ENCODE data around the gene AAMP.
A peak's percentile ranks its signal among the peaks of the same experiment; 100 is the strongest.

The AAMP gene

DNA sequence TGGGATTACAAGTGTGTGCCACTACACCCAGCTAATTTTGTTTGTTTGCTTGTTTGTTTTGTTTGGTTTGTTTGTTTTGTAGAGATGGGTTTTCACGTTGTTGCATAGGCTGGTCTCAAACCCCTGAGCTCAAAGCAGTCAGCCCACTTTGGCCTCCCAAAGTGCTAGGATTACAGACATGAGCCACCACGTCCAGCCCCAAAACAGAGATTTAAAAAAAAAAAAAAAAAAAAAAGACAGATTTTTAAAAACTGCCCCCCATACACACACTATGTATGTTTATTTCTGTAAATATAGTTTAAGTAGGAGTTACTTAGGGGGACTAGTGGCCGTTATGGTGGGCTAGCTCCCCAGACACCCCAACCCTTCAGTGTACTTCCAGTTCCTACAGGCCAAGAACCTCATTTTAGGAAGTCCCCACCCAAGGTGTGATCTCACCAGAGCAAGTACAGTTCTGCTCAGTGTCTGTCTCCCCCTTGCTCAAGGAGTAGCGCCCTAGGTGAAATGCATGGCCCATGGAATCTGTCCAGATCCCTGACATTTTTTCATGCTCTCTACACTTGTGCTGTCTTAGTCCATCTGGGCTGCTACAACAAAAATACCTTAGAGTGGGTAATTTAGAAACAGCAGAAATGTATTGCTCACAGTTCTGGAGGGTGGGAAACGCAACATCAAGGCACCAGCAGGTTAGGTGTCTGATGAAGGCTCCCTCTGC, 23.9 kb upstream of the AAMP start:
- DNase-seq = no peak

DNA sequence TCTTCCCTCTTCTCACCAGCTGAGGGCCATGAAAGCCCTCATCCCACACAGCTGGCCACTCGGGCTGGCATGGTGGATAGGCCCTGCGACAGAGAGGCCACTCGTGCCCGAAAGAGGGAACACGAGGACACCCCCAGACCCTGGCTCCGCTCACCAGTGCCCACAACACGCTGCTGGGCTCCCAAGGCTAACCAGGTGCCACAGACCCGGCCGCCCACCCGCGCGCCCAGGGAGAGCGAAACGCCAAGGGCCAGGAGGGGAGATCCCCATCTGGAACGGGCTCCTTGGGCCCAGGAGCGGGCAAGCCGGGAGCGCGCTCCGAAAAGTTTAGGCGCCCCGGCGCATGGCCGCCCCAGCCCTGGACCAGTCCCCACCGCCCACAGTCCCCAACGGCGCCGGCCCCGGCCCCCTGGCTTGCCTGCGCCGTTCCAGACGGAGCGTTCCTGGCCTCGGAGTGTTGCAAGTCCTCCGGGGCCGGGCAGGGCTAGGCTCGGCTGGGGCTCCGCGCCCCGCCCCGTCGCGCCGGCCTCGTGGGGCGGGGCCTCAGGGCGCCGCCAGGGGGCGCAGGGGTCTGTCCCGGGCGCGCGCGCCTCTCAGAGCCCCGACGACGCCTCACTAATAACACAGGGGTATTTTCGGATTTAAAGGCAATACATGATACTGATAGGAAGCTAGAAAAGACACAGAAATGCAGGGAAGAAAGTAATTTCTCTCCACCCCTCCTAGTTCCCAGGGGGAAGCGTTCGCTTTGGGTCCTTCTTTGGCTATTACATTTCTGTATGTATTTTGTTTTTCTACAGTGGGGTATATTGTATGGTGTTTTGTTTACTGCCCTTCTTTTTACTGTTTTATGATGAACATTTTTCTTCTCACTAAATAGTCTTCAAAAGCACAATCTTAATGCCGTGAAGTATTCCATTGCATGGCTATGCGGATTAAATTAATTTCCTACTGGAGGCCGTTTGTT, 22.4 kb upstream of the AAMP start, which contains the start of gene TMBIM1:
Gene TMBIM1 (minus strand): TSS at position 456 of the 967 bp plus-strand sequence. CDS start 10,362 bp downstream, outside the sequence.
- DNase-seq = peak; percentile 22

- DNase-seq = no peak
Measured at GRCh38 chr2:218291318-218292047, 21.5 kb upstream of the AAMP start.

GRCh38 chr2:218290316-218291261, 20.7 kb upstream of the AAMP start:
- no peak for DNase-seq

DNA sequence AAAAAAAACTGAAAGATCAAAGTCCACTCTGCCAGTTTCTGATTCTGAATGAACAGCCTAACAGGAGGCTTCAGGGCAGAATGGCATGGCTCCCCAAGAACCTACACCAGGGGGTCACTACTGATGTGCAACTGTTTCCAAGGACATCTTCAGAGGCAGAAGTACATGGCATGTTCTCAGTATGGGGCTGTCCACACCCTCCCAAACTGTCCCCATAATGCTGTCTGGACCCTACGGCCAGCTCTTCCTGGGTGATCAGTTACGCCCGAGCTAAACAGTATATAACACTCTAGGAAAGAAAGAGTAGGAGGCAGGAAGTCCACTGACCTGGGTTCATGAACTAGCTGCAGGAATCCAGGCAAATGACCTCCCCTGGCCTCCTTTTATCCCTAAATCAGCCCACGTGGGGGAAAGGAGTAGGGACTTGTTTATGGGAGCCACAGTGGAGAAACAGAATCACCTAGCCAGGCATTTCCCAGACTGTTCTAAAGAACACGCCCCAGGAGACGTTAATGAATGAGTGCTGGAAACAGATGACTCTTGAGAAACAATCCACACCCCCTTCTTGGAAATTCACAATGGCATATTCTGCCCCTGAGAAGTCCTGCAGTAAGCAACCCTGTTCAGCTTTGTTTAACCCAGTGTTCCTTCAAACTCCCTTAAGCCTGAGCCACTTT, 19.8 kb upstream of the AAMP start:
- no peak for DNase-seq

DNA sequence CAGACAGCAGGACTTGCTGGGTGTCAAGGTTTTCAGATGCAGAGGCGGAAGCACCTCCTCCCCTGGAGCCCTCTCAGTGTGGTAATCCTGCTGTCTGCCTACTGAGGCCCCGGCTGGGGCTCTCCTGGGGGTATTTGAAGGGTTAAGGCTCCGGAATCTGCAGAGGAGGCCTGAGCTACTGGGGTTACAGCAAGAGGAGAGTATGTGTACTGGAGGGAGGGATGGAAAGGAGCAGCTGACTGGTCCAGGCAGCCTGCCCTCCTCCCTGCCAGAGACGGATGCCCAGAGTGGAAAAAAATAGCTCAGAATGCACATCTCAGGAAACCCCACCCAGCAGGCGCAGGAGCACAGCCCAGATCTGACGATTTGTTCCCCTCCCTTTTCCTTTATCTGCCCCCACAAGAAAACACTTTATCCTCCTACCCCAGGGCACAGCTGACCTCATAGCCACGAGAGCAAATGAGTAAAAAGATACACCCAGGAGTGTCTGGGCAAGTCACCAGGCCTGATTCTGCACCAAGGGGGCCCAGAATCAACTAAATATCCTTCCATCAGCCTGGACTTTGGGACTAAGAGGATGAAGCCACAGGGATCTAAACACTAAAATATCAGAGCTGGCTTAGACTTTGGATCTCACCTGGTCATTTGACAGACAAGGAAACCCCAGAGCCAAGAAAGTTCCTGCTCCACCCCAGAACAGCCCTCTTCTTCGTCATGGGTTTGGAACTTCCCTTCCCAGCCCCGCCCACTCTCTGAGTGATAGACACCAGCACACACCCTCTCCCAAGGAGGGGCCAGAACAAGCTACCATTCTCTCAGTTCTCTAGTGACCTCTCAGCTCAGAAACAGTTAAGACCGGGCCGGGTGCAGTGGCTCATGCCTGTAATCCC, 16.9 kb upstream of the AAMP start:
- DNase-seq = no peak

DNA sequence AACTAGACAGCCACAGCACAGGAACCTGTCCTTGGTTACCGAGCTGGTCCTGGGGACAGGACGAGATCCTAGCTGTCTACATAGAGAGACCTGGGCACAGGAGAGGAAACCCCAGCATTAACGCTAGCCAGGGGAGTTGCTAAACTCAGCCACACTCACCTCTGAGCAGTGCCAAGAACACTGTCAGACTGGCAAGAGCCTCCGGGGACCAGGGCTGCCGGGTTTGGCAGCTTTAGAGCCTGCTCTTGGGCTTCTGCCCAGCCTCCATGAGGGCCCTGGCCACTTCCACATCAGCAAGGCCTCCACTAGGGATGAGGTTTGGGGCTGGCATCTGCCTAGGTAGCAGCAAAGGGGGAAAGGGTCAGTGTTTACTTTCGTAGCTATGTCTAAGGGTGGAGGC, 15.7 kb upstream of the AAMP start:
- no peak for DNase-seq

- no peak for DNase-seq
Measured at GRCh38 chr2:218284106-218284811, 14.3 kb upstream of the AAMP start.

DNA sequence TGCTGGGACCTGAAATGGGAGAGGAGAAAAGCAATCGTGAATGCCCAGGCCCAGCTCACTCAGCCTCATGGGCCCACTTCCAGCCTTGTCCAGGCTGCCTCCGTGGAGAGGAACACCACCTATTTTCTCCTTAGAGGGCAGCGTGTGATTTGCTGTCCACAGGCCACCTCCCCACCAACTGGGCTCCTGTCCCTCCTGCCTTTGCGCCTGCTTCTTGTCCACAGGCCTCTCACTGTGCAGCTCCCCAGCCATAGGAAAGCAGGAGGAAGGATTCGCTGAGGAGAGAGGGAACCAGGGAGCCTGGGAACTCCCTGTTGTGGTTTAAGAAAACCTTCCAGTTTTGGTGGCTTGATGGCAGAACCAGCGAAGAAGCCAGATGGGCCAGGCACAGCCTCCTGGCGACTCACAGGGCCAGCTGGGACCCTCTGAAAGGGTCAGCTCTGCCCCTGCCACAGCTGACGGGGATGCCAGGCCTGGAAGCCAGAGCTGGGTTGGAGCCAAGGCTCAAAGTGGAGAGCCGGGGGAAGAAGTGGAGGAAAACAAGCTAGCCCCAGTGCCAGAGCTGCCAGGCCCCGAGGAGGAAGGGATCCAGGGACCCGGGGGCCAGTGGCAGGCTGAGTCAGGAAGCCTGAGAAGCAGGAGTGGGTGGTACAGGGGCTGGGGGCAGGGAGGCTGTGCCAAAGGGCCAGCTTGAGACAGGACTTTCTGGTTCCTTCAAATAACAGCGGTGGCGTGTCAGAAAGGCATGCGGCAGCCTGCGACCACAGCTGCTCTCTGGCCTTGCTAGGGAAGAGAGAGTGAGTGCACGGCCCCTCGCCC, 12.4 kb upstream of the AAMP start:
- DNase-seq = no peak

DNA sequence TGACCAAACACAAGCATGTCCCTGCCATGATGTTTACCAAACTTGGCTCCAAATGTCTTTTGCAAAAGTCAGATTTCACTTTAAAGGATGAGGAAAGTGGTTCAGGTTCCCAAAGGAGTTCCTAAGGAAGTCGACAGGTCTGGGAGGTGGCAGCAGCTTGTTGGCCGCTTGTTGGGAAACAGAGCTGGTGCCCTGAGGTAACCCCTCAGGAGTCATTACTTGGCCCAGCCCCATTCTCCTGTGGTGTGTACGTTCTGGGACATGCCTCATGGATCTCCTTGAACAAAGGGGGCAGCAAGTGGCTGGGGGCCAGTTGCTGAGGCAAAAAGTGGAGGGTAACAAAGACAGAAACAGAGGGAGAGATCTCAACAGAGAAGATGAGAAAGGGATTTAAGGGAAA, 11.5 kb upstream of the AAMP start:
- DNase-seq = no peak

- no peak for DNase-seq
Measured at GRCh38 chr2:218280260-218280870, 10.4 kb upstream of the AAMP start.

GRCh38 chr2:218278531-218279360, 8.8 kb upstream of the AAMP start:
- DNase-seq = no peak

DNA sequence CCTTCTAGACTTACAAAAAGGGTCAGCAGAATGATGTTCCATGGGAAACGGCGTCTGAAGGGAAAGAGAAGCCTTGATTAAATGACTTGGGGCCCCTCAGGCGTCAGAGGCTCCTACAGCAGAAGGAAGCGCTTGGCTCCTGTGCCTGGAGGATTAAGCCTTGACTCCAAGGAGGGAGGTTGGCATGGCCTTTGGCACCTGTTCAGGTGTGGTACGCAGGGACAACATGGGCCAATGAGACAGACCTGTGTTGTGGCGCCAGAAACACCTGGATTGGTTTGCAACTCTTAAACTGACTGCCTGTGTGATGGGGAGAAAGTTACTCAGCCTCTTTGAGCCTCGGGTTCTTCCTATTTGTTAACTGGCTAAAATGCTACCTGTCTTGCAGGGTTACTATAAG, 8.0 kb upstream of the AAMP start:
- DNase-seq = no peak

GRCh38 chr2:218276986-218277755, 7.2 kb upstream of the AAMP start:
- no peak for DNase-seq

DNA sequence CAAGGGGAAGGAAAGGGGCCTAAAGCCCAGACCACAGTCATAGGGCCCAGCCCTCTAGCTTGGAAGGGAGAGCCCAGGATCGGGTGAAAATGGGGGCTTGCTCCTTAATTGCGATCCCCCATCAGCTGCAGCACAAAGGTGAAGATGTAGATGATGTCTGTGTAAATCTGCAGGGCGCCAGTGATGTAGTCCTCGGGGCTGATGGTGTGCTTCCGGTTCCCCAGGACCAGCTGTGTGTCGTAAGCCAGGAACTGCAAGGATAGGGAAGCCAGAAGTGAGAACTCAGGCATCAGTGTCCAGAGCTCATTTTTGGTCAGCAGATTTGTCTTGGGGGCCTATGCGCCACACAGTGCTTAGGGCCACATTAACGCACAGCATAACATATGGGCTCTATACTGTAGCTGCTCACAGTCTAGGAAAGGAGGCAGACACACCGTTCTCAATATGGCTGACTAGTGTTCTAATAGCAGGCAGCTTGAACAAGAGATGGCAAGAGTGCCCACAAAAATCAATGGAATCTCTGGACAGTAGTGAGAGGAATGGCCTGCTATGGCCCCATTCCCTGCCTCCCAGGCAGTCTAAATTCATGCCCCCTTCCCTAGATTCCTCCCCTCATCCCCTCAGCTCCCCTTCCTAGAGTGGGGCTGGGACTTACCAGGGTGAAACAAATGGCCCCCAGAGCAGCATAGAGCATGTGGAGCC, 5.6 kb upstream of the AAMP start:
- DNase-seq = no peak

DNA sequence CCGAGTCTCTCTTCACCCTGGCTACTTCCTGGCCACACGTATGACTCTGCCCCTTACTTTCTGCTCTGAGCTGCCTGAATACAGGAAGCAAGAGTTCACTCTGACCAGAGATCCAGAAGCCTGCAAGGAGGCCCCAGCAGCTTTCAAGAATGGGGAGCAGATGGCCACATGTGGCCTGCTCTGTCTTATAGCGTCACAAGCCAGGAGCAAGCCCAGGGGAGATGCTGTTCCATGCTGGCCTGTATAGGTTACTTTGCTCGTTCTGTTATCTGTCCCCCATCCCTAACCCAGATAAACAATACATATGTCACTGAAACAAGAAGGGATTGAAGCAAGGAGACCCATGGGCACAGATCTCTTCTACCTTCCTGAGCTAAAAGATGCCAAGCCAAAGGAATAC, 4.6 kb upstream of the AAMP start:
- DNase-seq = no peak

Measured in NCI-H526 treated with DMSO at 0.1 percent for 48 hours (cell line).